Kidney glomerular epithelial cell (primary cell): ENCODE data around the gene KCNJ18.
"Not testable (repeated sequence)": the region's sequence is repeated elsewhere in the genome, so short reads cannot be mapped to it uniquely, and the experiment has no call there.

Experiments used
- DNase-seq: peaks from one replicate; lab custom pipeline; 2025; lab: John Stamatoyannopoulos, UW

The KCNJ18 gene

GRCh38 chr17:21731076-21731475 lies 38.8 kb downstream of the KCNJ18 start:
- not testable (repeated sequence) for DNase-seq

- not testable (repeated sequence) for DNase-seq
These were observed 41.6 kb downstream of the KCNJ18 start for GRCh38 chr17:21733931-21734330.

GRCh38 chr17:21735814-21736213 lies 43.5 kb downstream of the KCNJ18 start:
- DNase-seq: not testable (repeated sequence)

- not testable (repeated sequence) for DNase-seq
These were observed 44.8 kb downstream of the KCNJ18 start for GRCh38 chr17:21737015-21737580.

- not testable (repeated sequence) for DNase-seq
These were observed 45.9 kb downstream of the KCNJ18 start for GRCh38 chr17:21738241-21738640.

GRCh38 chr17:21738877-21739474 lies 46.7 kb downstream of the KCNJ18 start:
- not testable (repeated sequence) for DNase-seq

GRCh38 chr17:21739485-21739884 lies 47.2 kb downstream of the KCNJ18 start:
- not testable (repeated sequence) for DNase-seq

GRCh38 chr17:21740836-21741235 lies 48.5 kb downstream of the KCNJ18 start:
- not testable (repeated sequence) for DNase-seq

GRCh38 chr17:21741520-21741919 lies 49.2 kb downstream of the KCNJ18 start:
- DNase-seq: not testable (repeated sequence)

GRCh38 chr17:21742326-21742725 lies 50.0 kb downstream of the KCNJ18 start:
- DNase-seq: no peak

GRCh38 chr17:21744151-21744550 lies 51.8 kb downstream of the KCNJ18 start:
- not testable (repeated sequence) for DNase-seq

- not testable (repeated sequence) for DNase-seq
These were observed 52.3 kb downstream of the KCNJ18 start for GRCh38 chr17:21744621-21745020.

- DNase-seq: not testable (repeated sequence)
These were observed 53.2 kb downstream of the KCNJ18 start for GRCh38 chr17:21745385-21746054.

GRCh38 chr17:21746415-21746814 lies 54.1 kb downstream of the KCNJ18 start:
- not testable (repeated sequence) for DNase-seq

- DNase-seq: not testable (repeated sequence)
These were observed 55.0 kb downstream of the KCNJ18 start for GRCh38 chr17:21747195-21747915.

- not testable (repeated sequence) for DNase-seq
These were observed 56.4 kb downstream of the KCNJ18 start for GRCh38 chr17:21748686-21749085.

- not testable (repeated sequence) for DNase-seq
These were observed 57.6 kb downstream of the KCNJ18 start for GRCh38 chr17:21749696-21750531.

- not testable (repeated sequence) for DNase-seq
These were observed 58.8 kb downstream of the KCNJ18 start for GRCh38 chr17:21751111-21751510.
